Activated CD4-positive, alpha-beta memory T cell treated with anti-CD3 and anti-CD28 coated beads for 36 hours (primary cell): ENCODE results near the gene AFAP1. TPM values are rescaled to one million over a fixed set of nuclear protein-coding genes. Genes with fewer than 3 reads are reported as not detected.

Experiments
- CTCF ChIA-PET: fragments of 350-600 bp; sonication (Branson Sonifier 250); formaldehyde crosslinking; loops from one replicate; lab custom pipeline; 2021; ENCODE audit warnings: antibody characterized with exemption, inconsistent platforms; lab: Charles Lee
- POLR2A ChIA-PET: fragments of 350-600 bp; sonication (Branson Sonifier 250); formaldehyde crosslinking; loops from one replicate; lab custom pipeline; 2021; ENCODE audit warnings: antibody characterized with exemption; lab: Charles Lee
- DNase-seq: peaks from one replicate; pipeline ENCODE4 v3.0.0-alpha.2; 2020
- H3K27ac Mint-ChIP-seq: one replicate; pipeline ENCODE4 v1.8.0; 2021; ENCODE audit warnings: mixed read lengths
- H3K27me3 Mint-ChIP-seq: one replicate; pipeline ENCODE4 v1.8.0; 2021; ENCODE audit warnings: mixed read lengths
- H3K36me3 Mint-ChIP-seq: one replicate; pipeline ENCODE4 v1.8.0; 2021; ENCODE audit warnings: mixed read lengths
- H3K4me1 Mint-ChIP-seq: one replicate; pipeline ENCODE4 v1.8.0; 2021; ENCODE audit warnings: low read depth, mixed read lengths
- H3K4me3 Mint-ChIP-seq: one replicate; pipeline ENCODE4 v1.8.0; 2021; ENCODE audit warnings: mild to moderate bottlenecking, mixed read lengths
- H3K9me3 Mint-ChIP-seq: one replicate; pipeline ENCODE4 v1.8.0; 2021; ENCODE audit warnings: mixed read lengths
- intact Hi-C: fragments of 100-400 bp; cut with micrococcal nuclease; formaldehyde crosslinking; loops from one replicate; pipeline ENCODE4 v1.15.1; 2023
- total RNA-seq, 2 experiments: library from RNA; stranded (reverse); gene quantifications; one replicate each; pipeline ENCODE4 v1.2.3, GENCODE V29; 2021

AFAP1 gene
- total RNA-seq, 2 experiments from 2014 or later: 37.7 to 38.4 TPM

DNA sequence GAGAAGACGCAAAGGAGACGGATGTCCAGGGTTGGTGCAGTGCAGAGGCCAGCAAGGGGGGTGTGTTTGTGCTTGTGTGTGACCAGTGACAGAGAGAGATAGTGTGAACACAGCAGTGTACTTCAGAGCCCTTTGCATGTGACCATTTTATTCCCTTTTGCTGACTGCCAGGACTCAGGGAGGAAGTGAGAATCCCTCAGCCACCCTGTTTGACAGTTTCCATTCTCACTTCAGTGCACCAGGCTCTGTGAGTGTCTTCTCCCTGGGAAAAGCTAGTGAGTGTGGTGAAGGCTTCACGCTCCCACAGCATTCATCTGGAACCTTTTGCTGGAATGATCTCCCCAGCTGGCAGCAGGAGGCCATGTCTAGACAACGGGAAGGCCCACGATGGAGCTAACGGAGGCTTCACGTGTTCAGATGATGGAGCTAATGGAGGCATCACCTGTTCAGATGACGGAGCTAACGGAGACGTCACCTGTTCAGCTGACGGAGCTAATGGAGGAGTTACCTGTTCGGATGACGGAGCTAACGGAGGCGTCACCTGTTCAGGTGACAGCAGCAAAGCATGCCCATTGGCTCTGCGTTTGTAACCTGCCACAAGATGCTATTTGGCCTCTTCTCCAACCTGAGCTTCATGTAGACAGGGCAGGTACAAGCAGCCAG lies 195.4 kb downstream of the AFAP1 start:
- no peak overlapping the region for H3K4me3 Mint-ChIP-seq
- peaks cover 8% of the 10 kb centered on the region for H3K4me1 Mint-ChIP-seq
- no peak overlapping the region for H3K27ac Mint-ChIP-seq
- CTCF ChIA-PET: interaction anchor here (1.0 to 1.1 kb wide), 2 partner anchors 17 to 60 kb away, joined by 3 read pairs; no protein-coding TSS in a partner anchor
- no peaks in the 10 kb centered on the region for H3K36me3 Mint-ChIP-seq
- intact Hi-C loops: no loop called here
- no peaks in the 10 kb centered on the region for H3K27me3 Mint-ChIP-seq
- POLR2A ChIA-PET: interaction anchor here (0.6 kb wide), 1 partner anchor 691 kb away, joined by 3 read pairs; no protein-coding TSS in a partner anchor
- no peaks in the 10 kb centered on the region for H3K9me3 Mint-ChIP-seq
- DNase-seq: no peak

DNA sequence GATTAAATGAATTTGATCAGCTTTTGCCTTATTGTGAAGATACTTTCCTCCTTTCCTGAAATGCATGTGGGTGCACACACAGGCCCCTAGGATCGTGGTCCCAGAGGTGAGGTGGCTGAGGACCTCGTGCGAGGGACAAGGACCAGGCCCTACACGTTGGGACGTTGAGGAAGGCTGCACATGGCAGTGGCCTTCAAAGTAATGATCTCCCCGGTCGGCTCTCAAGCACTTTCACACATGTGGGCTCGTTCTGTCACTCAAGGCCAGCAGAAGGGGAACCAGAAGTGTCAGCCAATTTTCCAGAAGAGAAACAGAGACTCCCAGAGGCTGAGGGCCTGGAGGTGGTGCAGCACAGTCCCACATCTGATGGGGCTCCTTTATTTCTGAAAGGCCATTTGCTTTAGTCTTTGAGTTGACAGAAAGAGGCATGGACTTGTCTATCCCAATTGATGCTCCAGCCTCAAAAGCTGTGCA lies 196.8 kb downstream of the AFAP1 start:
- Mint-ChIP-seq H3K4me3 (no peak overlapping the region), H3K36me3 (no peaks in the 10 kb centered on the region), H3K9me3 (no peaks in the 10 kb centered on the region), H3K27me3 (no peaks in the 10 kb centered on the region), H3K27ac (no peak overlapping the region), H3K4me1 (peaks cover 3% of the 10 kb centered on the region)
- DNase-seq: no peak
- CTCF ChIA-PET: no interaction called here
- POLR2A ChIA-PET: no interaction called here
- intact Hi-C loops: no loop called here

- Mint-ChIP-seq H3K9me3 (no peaks in the 10 kb centered on the region), H3K27me3 (no peaks in the 10 kb centered on the region)
These were observed 197.5 kb downstream of the AFAP1 start for GRCh38 chr4:7741946-7742806.

DNA sequence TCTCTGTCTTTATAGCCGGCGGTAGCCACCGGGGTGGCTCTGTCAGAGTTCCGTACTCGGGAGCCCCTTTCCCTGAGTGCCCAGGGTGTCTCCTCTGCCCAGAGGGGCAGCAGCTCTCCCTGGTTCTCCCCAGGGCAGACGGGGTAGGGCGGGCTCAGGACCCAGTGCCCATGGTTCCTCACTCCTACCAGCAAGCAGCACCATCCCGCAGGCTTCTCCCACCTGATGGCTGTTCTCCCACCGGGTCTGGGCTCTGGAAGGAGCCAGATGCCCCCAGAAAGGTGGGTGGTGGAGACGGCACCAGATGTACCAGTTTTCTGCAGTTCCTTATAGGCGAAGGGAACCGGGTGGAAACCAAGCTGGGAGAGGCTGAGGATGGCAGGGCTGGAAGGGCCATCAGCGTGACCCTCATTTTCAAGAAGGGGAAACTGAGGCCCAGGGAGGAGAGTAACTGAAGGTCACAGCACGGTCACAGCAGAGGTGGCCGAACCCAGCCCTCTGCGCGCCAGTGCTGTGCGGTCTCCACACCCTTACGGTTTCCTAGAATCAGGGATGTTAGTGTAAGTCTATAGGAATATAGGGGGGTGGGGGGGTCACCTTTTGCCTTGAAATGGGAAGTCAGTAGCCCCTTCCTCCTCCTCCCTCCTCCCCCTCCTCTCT lies 198.7 kb downstream of the AFAP1 start:
- POLR2A ChIA-PET: no interaction called here
- DNase-seq: no peak
- Mint-ChIP-seq H3K4me1 (peaks cover 3% of the 10 kb centered on the region), H3K27ac (no peak overlapping the region), H3K27me3 (no peaks in the 10 kb centered on the region), H3K4me3 (no peak overlapping the region), H3K9me3 (no peaks in the 10 kb centered on the region), H3K36me3 (no peaks in the 10 kb centered on the region)
- intact Hi-C loops: no loop called here
- CTCF ChIA-PET: no interaction called here

More at GRCh38 chr4:7741946-7742806, 197.5 kb downstream of the AFAP1 start:
- Mint-ChIP-seq H3K4me1 (peaks cover 3% of the 10 kb centered on the region), H3K36me3 (no peaks in the 10 kb centered on the region), H3K4me3 (no peak overlapping the region), H3K27ac (no peak overlapping the region)
- DNase-seq: no peak
- intact Hi-C loops: no loop called here
- CTCF ChIA-PET: no interaction called here
- POLR2A ChIA-PET: no interaction called here

- intact Hi-C loops: no loop called here
- peaks cover 3% of the 10 kb centered on the region for H3K4me1 Mint-ChIP-seq
- CTCF ChIA-PET: no interaction called here
- no peaks in the 10 kb centered on the region for H3K36me3 Mint-ChIP-seq
- H3K27ac Mint-ChIP-seq: no peak overlapping the region
- no peaks in the 10 kb centered on the region for H3K27me3 Mint-ChIP-seq
- no peak for DNase-seq
- H3K4me3 Mint-ChIP-seq: no peak overlapping the region
- POLR2A ChIA-PET: no interaction called here
- no peaks in the 10 kb centered on the region for H3K9me3 Mint-ChIP-seq
These were observed 199.5 kb downstream of the AFAP1 start for GRCh38 chr4:7739918-7740865.

GRCh38 chr4:7739077-7739917 lies 200.4 kb downstream of the AFAP1 start:
- H3K27me3 Mint-ChIP-seq: no peaks in the 10 kb centered on the region
- no peaks in the 10 kb centered on the region for H3K9me3 Mint-ChIP-seq
- no peak overlapping the region for H3K4me3 Mint-ChIP-seq
- POLR2A ChIA-PET: no interaction called here
- no peak overlapping the region for H3K27ac Mint-ChIP-seq
- H3K4me1 Mint-ChIP-seq: peaks cover 3% of the 10 kb centered on the region
- DNase-seq: no peak
- CTCF ChIA-PET: no interaction called here
- no peaks in the 10 kb centered on the region for H3K36me3 Mint-ChIP-seq
- intact Hi-C loops: no loop called here

- DNase-seq: no peak
- Mint-ChIP-seq H3K9me3 (no peaks in the 10 kb centered on the region), H3K36me3 (no peaks in the 10 kb centered on the region), H3K4me3 (no peak overlapping the region), H3K27ac (no peak overlapping the region), H3K4me1 (no peaks in the 10 kb centered on the region), H3K27me3 (no peaks in the 10 kb centered on the region)
- ChIA-PET POLR2A (no interaction called here), CTCF (no interaction called here)
- intact Hi-C loops: no loop called here
These were observed 201.1 kb downstream of the AFAP1 start for GRCh38 chr4:7738458-7739076.

DNA sequence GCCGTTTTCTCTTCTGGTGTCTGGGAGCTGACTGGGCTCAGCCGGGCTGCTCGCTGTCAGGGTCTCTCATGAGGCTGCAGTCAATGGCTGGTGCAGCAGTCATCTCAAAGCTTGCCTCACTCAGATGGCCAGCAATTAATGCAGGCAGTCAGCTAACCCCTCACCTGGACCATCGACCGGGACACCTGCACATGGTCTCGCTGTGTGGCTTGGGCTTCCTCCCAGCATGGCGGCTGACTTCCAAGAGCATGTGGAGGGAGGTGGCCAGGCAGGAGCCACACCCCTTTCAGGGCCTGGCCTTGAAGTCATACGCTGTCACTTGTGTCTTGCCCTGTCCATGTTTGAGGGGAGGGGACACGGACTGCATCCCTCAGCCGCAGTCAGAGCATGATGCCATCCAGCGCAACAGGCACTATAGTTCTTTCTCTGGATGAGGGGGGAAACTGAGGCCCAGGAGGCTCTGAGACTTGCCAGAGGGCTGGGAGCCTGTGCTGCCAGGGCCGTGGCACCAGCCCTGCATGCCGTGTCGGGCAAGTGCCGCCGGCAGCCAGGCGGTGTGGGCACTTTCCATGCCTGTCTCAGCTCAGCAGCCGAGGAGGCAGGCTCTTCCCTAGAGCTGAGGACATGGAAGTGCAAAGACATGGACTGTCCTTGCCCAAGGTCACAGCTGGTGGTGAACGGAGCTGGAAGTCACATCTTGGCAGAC lies 201.8 kb downstream of the AFAP1 start:
- Mint-ChIP-seq H3K27ac (no peak overlapping the region), H3K36me3 (no peaks in the 10 kb centered on the region), H3K4me3 (no peak overlapping the region), H3K4me1 (no peaks in the 10 kb centered on the region), H3K9me3 (no peaks in the 10 kb centered on the region), H3K27me3 (no peaks in the 10 kb centered on the region)
- intact Hi-C loops: no loop called here
- ChIA-PET CTCF (no interaction called here), POLR2A (no interaction called here)
- no peak for DNase-seq

- Mint-ChIP-seq H3K4me1 (no peaks in the 10 kb centered on the region), H3K27ac (no peak overlapping the region), H3K9me3 (no peaks in the 10 kb centered on the region), H3K36me3 (no peaks in the 10 kb centered on the region), H3K4me3 (no peak overlapping the region), H3K27me3 (no peaks in the 10 kb centered on the region)
- ChIA-PET CTCF (no interaction called here), POLR2A (no interaction called here)
- intact Hi-C loops: no loop called here
- DNase-seq: no peak
These were observed 202.4 kb downstream of the AFAP1 start for GRCh38 chr4:7737268-7737645.

DNA sequence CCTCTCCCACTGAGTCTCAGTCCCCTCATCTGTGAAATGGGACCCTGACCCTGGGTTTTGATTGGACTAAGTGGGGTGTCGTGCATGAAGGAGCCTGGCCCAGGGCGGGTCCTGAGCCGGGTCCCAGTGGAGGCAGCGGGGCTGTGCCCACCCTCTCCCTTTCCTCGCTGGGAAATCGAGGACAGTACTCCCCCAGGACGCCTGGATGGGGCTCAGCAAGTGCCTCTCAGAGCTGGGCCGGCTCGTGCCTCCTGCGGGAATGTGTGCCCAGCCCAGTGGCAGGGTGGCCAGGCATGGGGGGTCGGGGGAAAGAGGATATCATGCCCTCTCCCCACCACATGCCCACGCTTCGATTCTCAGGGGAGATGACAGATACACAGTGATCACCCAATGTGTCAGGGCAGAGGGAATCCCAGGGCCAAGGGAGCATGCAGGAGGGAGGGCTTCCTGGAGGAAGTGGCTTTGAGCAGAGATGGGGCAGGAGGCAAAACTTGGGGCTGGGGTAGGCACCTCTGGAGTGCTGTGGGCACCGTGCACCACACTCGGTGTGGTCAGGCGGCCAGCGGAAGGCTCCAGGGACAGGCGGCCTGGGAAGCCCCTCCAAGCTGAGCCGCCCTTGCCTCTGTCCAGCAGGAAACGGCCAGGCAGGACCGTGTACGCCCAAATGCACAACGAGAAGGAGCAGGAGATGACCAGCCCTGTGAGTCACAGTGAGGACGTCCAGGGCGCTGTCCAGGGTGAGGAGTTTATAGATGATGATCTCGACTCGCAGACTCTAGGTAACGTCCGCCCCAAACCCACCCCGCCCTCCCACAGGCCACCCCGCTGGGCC lies 203.0 kb downstream of the AFAP1 start:
- Mint-ChIP-seq H3K9me3 (no peaks in the 10 kb centered on the region), H3K27me3 (no peaks in the 10 kb centered on the region), H3K4me1 (no peaks in the 10 kb centered on the region), H3K36me3 (no peaks in the 10 kb centered on the region), H3K27ac (no peak overlapping the region), H3K4me3 (no peak overlapping the region)
- DNase-seq: no peak
- POLR2A ChIA-PET: no interaction called here
- intact Hi-C loops: no loop called here
- CTCF ChIA-PET: no interaction called here
